Mucosa of gallbladder (tissue), 1 donor: ENCODE measurements around the gene PPP1R10. TPM values are rescaled to one million over a fixed set of nuclear protein-coding genes. Genes with fewer than 3 reads are reported as not detected.
"Not testable (repeated sequence)": the region's sequence is repeated elsewhere in the genome, so short reads cannot be mapped to it uniquely, and the experiment has no call there.

Experiments used
- DNase-seq: peaks from one replicate; pipeline ENCODE4 v3.0.0-alpha.2; 2020; ENCODE audit warnings: low spot score
- total RNA-seq: library from RNA; stranded (reverse); gene quantifications from one replicate; pipeline ENCODE4 v1.2.1, GENCODE V29; 2021
- donor health status: DM: no; HTN: no; CAD: no.

Gene PPP1R10
- total RNA-seq = 95.6 TPM

DNA sequence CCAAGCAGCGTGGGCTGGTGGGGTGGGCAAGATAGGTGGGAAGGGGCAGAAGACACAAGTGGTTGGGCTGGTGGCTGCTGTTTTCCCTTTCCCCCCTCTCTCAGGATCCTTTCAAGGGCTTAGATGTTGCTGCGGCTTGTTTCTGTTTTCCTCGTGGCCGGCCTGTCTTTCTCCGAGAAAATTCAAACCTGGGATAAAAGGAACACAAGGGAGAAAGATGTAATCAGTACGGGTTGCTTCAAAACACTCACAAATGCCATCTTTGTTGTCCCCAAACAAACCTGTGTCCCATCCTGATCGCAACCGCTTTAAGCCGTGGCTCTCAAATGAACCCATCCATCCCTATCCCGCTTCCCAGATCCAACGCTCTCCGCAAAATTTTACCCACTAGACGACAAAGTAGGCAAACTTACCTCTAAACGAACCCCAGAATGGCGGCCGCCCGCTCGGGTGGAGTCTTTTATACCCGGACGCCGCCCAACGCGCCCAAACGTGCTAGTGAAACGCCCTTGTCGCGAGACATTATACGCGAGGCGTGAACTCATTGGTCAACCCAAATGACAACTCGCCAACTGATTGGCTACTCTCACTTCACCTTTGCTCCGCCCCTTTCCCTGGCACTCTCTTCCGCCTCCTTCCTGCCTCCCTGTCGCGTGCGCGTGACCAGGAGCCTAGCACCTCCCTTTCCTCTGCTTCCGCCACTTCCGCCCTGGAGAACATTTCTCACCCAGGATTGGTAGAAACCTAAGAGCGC, at the start of gene PPP1R10:
Gene PPP1R10, minus strand, starts transcription at position 433 of the 754 bp plus-strand sequence. CDS start 7,299 bp downstream, outside the sequence.
- DNase-seq = peak; percentile 100

DNA sequence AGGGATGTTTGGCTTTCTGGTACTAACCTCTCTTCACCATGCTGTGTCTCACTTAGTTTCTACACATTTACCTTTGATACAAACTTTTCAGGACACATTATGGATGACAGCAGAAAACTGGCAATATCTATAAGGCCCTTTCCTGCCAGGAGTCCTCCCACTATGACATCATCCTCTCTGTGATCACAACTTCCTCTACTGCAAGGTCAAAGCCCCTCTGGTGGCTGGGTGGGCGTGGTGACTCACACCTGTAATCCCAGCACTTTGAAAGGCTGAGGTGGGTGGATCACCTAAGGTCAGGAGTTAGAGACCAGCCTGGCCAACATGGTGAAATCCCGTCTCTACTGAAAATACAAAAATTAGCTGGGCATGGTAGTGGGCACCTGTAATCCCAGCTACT, 49.3 kb upstream of the PPP1R10 start:
- DNase-seq = not testable (repeated sequence)

DNA sequence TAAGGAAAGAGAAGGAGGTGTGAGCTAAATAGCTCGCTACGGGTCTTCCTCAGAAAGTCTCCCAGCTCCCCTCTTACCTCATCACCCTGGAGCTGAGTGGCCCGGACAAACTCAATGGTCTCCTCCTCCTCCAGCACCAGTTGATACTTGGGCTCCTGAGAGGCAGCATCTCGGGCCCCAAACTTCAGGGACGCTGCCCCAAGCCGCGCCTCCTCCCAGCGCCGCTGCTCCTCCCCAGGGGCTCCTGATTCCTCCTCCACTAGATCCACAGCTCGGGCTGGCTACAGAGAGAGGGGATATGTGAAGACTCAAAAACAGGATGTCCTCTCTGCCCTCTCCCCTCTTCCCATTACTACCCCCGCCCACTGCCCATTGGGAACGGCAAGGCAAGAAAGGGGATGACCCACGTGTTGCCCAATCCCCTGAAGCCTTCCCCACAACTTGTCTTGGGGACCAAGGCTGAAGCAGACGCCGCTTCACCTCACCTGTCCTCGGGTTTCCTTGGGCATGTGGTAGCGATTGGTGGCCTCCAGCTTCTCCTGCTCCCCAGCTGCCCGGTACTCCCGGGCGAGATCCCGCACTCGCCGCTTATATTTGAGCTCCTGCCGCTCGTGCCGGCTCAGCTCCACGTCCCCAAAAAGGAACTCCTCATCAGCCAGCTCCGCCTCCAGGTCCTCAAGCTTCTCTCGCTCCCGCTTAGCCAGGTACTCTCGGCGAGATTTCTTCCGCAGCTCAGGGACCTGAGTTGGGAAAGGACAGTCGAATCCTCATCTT, 48.1 kb upstream of the PPP1R10 start:
- no peak for DNase-seq

DNA sequence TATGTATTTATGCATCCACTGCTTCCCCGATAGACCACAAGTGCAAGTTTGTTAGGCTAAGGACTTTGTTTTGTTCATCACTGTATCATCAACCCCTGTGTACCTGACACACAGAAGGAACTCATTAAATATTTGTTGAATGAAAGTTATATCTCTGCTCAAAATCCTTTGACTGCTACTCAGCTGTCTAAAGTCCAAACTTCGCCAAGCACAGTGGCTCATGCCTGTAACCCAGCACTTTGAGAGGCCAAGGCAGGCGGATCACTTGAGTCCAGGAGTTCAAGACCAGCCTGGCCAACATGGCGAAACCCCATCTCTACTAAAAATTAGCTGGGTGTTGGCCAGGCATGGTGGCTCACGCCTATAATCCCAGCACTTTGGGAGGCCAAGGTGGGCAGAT, 40.9 kb upstream of the PPP1R10 start:
- DNase-seq = not testable (repeated sequence)

DNA sequence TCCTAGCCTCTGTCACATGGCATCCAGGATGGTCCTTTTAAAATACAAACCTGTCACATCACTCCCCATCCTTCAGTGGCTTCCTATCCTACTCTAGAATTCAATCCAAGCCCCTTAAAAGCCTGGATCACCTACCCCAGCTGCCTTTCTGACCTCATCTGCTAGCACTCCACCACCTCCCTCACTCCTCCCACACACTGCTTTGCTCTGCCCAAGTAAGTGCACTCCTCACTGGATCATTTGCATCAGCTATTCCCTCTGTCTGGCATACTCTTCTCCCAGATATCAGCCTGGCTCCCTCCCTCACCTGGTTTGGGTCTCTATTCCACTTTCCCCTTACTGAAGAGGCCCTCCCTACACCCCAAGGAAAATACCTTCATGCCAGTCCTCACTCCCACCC, 40.4 kb upstream of the PPP1R10 start:
- no peak for DNase-seq

DNA sequence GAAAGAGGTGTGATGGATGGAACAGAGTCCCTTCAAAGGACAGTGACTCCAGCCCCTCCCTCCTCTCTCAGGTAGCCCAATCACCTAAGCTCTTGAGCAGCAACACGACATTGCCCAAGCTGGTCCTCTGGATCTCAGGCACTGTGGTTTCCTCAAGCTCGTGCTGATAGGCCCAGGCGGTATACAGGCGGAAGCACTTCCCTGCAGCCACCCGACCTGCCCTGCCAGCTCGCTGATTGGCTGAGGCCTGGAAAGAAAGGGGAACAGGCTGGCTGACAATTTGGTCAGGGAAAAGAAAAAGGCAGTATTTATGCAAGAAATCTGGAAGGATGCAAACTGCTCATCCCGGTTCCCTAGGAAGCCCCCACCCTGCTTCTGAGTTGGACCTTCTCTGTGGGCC, 39.5 kb upstream of the PPP1R10 start:
- DNase-seq = no peak

DNA sequence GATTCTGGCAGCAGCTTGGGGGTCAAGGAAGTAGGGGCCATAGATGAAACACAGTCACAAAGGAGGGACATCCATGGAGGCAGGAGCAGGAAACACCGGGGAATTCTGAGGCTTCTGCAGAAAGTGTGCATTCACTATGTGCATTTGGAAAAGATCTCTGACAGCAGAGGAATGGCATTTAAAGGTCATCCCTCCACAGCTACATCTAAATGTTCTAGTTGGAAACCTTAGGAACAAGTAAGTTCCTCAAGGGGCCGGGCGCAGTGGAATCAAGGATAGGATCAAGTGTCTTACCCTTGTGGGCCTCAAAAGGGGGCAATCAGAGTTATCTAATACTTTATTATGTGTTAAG, 38.7 kb upstream of the PPP1R10 start:
- no peak for DNase-seq

DNA sequence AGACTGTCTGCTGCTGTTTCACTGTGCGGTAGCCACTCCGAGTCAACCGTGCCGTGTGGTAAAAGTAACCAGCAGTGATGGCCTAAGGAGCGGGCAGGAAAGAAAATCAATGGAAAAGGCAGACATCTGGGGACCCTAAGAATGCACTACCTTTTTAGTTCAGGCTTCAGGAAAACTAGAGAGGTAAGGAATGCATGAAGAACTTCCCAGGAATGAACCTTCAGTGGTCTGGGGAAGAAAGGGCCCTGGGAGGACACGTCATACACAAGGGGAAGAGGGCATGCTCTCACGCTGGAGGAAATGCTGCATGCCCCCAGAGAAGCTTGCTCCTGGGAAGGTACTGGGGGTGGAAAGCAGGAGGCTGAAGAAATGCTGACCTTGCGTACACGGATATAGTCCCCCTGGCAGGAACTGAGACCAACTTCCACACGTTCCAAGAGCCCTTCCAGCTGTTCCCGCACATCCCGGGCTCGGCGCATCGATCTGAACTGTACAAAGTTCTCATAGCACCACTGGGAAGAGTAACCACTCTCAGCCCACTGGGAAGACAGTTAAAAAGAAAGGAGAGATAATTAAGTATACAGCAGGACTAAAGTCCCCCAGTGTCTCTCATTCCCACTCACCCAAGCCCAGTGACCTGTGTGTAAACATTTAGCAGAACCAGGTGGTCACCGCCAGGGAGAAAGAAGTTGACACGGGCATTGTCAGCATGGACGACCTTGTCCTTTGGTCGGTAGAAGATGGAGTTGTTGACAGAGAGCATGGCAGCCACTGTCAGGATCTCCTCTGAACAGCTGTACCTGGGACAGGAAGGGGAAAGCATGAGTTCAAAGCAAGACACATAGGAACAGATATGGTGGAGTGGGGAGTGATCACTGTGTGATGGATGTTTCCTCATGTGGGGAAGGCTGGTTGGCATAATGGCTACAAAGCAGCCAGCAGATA, 38.0 kb upstream of the PPP1R10 start:
- no peak for DNase-seq

DNA sequence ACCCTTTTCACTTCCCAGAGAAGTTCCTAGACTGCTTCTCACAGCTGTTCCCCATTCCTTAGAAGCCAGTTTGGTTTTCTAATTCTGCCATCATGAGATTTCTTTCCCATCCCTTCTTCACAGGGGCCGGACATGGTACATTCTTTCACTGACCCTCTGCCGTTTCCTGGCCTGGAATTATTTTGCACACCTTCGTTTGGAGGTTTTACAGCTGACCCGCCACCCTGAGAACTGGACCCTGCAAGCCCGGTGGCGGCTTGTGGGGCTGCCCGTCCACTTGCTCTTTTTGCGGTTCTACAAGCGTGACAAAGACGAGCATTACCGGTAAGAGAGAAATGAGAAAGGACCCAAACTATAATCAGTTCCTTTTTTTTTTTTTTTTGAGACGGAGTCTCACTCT, 34.1 kb upstream of the PPP1R10 start:
- no peak for DNase-seq

DNA sequence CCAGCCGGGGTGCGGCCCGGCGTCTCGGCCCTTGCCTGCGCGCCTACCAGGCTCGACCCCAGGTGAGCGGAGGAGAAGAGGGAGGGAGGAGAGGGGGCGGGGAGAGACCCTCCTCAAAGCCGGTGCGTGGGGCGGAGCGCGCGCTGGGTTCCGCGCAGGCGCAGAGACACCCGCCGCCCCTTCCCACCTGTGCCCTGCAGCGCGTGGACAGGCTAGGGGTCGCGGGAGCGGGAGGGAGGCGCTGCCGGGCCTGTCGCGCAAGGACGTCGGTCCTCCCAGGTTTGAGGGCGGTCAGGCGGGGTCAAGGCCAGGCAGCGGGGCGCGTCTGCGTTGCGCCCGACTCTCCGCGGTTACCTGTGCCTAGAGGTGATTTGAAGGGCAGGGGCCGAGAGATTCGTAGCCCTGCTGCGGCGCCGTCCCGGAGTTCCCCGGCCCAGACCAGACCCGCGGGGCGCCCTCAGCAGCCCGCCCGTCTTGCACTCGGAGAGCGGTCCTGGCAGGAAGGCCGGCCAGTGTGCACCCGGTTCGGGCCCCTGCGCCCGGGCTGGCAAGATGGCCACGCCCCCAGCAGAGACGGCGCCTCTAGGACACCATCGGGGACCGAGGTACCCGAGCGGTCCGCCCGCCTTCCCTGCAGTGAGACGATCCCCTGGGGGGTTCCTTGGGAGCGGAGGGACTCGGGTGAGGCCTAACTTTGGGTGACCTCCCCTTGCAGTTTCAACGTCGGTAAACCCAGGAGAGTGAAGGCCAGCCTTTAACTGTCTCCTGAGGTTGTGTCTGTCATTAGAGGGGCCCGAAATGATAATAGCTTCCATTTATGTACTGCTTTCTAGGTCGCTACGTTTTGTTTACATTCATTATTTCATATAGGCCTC, 30.4 kb upstream of the PPP1R10 start:
- peak; percentile 54 for DNase-seq

DNA sequence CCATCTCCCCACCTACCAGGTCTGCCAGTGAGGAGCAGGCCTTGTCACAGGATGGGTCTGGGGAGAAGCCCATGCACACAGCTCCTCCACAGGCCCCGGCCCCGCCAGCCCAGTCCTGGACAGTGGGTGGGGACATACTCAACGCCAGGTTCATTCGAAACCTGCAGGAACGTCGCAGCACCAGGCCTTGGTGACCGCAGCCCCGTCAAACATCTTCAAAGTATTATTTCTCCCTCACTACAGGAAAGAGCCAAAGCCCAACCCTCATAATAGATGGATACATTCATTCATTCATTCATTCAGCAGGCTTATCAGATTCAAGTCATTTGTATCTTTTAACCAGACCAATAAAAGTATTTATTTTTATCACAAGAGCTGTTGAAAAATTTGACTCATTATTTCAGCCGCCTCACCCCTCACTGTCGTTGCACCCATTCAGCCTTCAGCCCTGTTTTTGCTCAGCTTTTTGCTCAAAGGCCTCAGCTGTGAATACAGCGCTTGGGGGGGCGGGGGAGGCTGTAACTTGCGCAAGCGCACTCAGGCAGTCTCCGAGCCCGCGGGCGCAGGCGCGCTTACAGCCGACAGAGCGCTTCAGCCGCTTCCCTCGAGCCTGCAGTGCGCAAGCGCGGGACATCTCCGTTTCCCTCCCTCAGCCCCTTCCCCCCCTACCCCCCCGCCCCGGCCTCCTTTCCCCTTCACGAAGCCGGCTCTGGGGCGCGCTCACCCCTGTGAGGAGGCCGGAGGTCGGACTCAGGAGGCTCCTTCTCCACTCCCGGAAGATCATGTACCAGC, 29.6 kb upstream of the PPP1R10 start, which contains the start of gene C6orf136:
Gene C6orf136, plus strand, starts transcription at position 684 of the 792 bp plus-strand sequence. Its CDS starts 99 bp downstream, at position 783.
- DNase-seq = peak; percentile 95

DNA sequence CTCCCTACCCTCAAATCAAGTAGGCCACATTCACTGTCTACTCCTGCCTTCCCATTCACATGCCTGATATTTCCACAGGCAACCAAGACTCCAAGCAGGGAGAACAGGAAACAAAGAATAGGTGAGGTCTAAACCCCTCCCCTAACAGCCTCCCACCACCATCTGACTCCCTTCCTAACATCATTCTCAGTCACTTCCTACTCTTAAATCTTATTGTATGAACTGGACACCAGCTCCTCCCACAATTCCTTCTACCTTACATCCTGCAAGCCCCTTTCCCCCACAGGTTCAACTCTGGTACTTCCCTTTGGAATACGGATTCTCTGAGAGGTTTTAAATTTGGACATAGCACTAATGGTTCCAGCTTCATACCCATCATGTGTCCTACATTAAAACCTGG, 28.9 kb upstream of the PPP1R10 start:
- DNase-seq = no peak

DNA sequence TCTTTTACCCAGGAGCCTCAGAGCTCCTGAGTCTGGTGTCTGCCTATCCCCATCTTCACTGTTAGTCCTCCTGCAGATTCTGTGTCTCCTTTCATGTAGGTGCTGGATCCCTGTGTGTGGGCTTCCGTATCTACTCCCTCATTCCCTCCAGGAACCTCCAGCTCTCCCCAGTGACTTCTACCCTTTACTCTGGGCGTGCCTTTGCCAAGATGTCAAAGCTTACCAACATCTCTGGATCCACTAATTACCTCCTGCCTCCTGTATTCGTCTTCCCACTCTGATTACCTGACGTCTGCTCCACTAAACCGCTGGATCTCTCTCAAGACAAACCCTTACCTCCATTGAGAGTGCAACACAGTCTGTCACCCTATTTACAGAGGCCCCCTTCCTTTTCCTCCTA, 27.7 kb upstream of the PPP1R10 start:
- no peak for DNase-seq

DNA sequence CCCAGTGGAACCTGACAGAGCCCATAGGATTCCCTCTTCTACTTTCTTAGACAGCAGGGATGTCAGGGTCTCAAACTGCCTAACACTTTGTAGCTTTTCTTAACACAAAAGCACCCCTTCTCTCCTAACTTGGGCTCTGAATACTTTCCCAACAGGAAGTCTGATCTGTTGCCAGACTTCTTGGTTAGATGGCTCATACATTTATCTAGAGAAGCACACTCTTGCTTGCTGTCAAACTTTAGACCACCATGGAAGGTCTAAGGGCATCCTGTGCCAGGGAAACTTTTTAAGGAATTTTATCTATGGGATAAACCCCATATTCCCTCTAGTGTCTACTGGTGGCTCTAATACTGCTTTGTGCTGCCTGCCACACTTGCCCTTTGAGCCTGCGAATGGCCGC, 26.6 kb upstream of the PPP1R10 start:
- no peak for DNase-seq

DNA sequence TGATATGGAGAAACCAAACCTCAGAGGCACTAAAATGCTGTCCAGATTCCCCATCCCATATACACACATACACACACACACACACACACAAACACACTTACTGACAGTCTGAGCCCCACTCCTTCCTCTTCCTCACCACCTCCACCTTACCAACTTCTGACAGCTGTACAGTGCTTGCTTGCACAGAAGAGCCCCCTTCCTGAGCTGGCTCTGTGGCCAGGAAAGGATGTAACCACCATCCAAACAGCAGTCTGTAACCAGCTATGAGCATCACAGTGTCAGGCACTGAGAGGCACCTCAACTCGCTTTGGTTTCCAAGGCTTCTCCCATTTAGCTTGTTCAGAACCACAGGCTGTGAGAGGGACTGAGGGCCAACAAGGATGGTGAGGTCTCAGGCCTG, 24.0 kb upstream of the PPP1R10 start:
- no peak for DNase-seq

DNA sequence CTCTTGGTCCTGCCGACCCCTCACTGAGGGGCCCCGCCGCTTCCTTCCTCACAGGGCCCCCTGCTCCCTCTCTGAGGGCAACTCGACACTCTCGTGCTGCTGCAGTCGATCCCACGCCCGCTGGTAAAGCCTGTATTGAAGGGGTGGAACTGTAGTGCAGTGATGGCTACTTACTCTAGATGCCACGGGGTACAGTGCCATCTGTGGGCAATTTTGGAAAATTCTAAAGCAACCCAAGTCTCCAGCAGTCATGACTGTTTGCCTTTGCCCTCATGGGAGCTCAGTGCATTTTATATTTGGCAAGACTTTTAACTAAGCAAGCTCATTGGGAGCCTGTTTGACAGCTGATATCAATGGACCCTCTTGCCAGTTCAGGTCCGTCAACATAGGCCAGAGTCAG, 23.4 kb upstream of the PPP1R10 start:
- no peak for DNase-seq

DNA sequence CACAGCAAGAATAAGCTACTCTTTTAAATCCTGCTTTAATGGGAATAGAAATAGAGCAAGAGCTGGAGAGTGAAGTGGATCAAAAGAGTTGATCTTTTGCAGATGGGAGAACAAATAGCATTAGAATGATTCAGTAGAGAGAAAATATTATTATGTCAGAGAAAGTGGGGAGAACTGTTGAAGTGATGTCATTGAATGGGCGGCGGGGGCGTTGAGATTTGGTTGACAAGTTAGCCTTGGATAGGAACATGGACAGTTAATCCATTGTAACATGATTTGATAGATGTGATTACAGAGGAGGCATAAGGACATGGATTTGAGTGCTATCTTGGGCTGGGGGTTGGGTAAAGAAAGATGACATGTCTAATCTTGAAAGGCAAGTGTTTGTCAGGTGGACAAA, 18.8 kb upstream of the PPP1R10 start:
- no peak for DNase-seq

DNA sequence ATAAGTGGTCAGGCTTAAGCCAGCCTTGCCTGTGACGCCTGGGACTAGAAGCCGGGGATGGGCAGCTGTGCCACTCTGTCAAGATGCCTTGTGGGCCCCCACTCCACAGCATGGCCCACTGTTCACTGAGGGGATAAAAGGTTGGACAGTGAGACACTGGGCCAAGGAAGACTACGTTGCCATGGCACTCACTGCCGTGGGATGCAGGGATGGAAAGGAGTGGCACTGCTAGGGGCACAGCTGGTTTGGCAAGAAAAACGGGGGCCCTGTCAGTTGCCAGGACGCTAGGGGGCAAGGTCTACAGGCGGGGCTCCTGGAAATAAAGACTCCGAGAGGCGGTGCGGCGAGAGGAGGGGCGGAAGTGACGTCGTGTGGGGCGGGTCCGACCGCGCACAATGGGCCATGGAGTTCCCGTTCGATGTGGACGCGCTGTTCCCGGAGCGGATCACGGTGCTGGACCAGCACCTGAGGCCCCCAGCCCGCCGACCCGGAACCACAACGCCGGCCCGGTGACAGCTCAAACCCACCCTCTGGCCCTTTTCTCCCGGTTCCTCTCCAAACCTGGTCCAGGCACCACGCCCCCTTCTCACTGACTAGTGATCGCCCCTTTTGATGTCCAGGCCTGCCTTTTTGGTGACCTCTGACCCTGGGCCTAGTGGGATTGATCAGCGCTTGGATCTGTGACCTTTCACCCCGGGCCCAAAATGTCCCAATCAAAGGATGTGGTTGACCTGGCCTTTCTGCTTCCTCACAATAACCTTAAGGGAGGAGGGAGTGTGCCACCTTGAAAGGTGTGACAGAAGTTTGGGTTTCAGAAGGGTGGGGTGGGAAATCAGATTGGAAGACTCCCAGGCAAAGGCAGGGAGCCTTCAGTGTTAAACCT, 9.7 kb upstream of the PPP1R10 start, which contains the start of gene ATAT1:
Gene ATAT1, plus strand, starts transcription at position 391 of the 883 bp plus-strand sequence.
- peak; percentile 90 for DNase-seq

DNA sequence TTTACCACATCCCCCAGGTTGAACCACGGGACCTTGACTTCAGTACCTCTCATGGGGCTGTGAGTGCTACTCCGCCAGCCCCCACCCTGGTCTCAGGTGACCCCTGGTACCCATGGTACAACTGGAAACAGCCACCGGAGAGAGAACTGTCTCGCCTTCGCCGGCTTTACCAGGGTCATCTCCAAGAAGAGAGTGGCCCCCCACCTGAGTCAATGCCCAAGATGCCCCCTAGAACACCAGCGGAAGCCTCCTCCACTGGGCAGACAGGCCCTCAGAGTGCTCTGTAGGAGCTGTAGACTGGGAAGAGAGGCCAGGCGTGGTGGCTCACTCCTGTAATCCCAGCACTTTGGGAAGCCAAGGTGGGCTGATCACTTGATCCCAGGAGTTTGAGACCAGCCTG, 8.5 kb upstream of the PPP1R10 start:
- no peak for DNase-seq
